ENCODE measurements around the gene SLC41A3. TPM values are rescaled to one million over a fixed set of nuclear protein-coding genes. Genes with fewer than 3 reads are reported as not detected.

The SLC41A3 gene
- total RNA-seq, 1 experiment from 2014 or later = 41.3 TPM

DNA sequence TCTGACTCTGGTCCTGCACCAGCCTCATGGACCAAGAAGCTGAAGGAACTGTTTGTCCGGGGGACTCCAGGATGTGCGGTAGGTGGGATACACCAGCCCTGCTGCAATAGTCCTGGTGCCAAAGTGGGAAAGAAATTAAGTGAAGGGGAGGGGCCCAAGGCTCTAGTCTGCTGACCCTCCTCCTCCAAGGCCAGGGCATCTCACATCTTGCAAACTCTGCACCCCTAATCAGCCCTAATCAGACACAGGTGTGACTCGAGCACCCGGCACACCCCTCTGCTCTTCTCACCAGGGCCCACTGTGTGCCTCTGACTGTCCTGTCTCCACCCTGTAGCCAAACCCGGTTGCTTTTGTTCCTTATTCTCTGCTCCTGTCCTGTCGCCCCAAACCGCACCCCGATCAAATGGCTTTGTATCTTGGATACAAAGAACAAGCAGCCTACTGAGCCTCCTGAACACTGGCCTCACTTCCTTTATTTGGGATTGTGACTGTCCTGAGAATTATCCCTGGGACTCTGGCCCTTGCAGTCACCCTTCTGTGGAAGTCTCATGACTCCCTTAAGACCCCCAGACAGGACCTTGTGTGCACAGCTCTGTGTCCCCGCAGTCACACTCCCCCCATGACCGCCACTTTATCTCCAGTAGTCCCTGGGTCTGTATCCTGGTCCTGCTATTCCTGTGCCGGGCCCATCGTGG lies 26.7 kb upstream of the SLC41A3 start:
- intact Hi-C loops (cut with micrococcal nuclease; ENCODE audit: unreplicated experiment) = no loop called here
- no TSS peak for BruUV-seq (replicated peaks)
- Histone ChIP-seq H3K36me3 (ENCODE audit: control insufficient read depth, insufficient read depth, low read length) (no peaks in the 10 kb centered on the region), H3K9me3 (no peaks in the 10 kb centered on the region), H3K4me3 (ENCODE audit: low read depth, low read length) (no peak overlapping the region), H3K27me3 (replicated peaks; ENCODE audit: control insufficient read depth, insufficient read depth, low read length) (no peaks in the 10 kb centered on the region), H3K4me1 (no peaks in the 10 kb centered on the region)
- no peaks in the 10 kb centered on the region for H3K4me1 Mint-ChIP-seq (ENCODE audit: low read depth, unreplicated experiment)
- DNase-seq = no peak
- ChIA-PET POLR2A (no interaction called here), CTCF (interaction anchor here (1.3 kb wide), 1 partner anchor 174 kb away, joined by 3 read pairs; no protein-coding TSS in a partner anchor)
- TF ChIP-seq, protein P1, sequence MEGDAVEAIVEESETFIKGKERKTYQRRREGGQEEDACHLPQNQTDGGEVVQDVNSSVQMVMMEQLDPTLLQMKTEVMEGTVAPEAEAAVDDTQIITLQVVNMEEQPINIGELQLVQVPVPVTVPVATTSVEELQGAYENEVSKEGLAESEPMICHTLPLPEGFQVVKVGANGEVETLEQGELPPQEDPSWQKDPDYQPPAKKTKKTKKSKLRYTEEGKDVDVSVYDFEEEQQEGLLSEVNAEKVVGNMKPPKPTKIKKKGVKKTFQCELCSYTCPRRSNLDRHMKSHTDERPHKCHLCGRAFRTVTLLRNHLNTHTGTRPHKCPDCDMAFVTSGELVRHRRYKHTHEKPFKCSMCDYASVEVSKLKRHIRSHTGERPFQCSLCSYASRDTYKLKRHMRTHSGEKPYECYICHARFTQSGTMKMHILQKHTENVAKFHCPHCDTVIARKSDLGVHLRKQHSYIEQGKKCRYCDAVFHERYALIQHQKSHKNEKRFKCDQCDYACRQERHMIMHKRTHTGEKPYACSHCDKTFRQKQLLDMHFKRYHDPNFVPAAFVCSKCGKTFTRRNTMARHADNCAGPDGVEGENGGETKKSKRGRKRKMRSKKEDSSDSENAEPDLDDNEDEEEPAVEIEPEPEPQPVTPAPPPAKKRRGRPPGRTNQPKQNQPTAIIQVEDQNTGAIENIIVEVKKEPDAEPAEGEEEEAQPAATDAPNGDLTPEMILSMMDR (IDR thresholded peaks at IDR 0.05; ENCODE audit: insufficient read depth in 1 of 2, low read depth in 1 of 2, low read length in 1 of 2, severe bottlenecking in 1 of 2, unreplicated experiment in 1 of 2) = no peak
- H3K9me3 Mint-ChIP-seq (ENCODE audit: unreplicated experiment) = no peaks in the 10 kb centered on the region
- no peak overlapping the region for H3K27ac Mint-ChIP-seq (ENCODE audit: unreplicated experiment)
- no peaks in the 10 kb centered on the region for H3K27me3 Mint-ChIP-seq (ENCODE audit: insufficient read depth, unreplicated experiment)
- H3K4me3 Mint-ChIP-seq (ENCODE audit: unreplicated experiment) = no peak overlapping the region
- no peaks in the 10 kb centered on the region for H3K36me3 Mint-ChIP-seq (ENCODE audit: insufficient read depth, unreplicated experiment)

DNA sequence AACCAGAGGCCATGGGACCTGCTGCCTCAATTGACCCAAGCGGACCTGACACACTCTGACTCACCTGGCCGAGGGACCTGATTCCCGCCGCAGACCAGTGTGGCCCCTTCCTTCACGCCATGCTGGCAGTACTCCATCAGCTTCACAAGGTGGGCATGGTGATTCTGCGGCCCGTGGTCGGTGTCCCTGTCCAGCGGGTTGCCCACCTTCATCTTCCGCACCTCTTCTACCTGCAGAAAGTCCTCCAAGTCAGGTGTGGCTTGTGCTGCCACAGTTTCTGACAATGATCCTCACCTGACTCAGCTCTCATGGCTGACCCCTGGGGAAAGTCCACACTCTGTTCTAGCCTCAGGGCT lies 25.9 kb upstream of the SLC41A3 start:
- Mint-ChIP-seq H3K4me3 (ENCODE audit: unreplicated experiment) (no peak overlapping the region), H3K27me3 (ENCODE audit: insufficient read depth, unreplicated experiment) (no peaks in the 10 kb centered on the region), H3K9me3 (ENCODE audit: unreplicated experiment) (no peaks in the 10 kb centered on the region), H3K4me1 (ENCODE audit: low read depth, unreplicated experiment) (no peaks in the 10 kb centered on the region), H3K36me3 (ENCODE audit: insufficient read depth, unreplicated experiment) (no peaks in the 10 kb centered on the region), H3K27ac (ENCODE audit: unreplicated experiment) (no peak overlapping the region)
- POLR2A ChIA-PET = no interaction called here
- Histone ChIP-seq H3K27me3 (replicated peaks; ENCODE audit: control insufficient read depth, insufficient read depth, low read length) (no peaks in the 10 kb centered on the region), H3K9me3 (no peaks in the 10 kb centered on the region), H3K4me3 (ENCODE audit: low read depth, low read length) (no peak overlapping the region), H3K36me3 (ENCODE audit: control insufficient read depth, insufficient read depth, low read length) (no peaks in the 10 kb centered on the region), H3K4me1 (no peaks in the 10 kb centered on the region)
- CTCF ChIA-PET = no interaction called here
- DNase-seq = no peak
- TF ChIP-seq, protein P1 (IDR thresholded peaks at IDR 0.05; ENCODE audit: insufficient read depth in 1 of 2, low read depth in 1 of 2, low read length in 1 of 2, severe bottlenecking in 1 of 2, unreplicated experiment in 1 of 2) = no peak
- intact Hi-C loops (cut with micrococcal nuclease; ENCODE audit: unreplicated experiment) = no loop called here
- BruUV-seq (replicated peaks) = no TSS peak

DNA sequence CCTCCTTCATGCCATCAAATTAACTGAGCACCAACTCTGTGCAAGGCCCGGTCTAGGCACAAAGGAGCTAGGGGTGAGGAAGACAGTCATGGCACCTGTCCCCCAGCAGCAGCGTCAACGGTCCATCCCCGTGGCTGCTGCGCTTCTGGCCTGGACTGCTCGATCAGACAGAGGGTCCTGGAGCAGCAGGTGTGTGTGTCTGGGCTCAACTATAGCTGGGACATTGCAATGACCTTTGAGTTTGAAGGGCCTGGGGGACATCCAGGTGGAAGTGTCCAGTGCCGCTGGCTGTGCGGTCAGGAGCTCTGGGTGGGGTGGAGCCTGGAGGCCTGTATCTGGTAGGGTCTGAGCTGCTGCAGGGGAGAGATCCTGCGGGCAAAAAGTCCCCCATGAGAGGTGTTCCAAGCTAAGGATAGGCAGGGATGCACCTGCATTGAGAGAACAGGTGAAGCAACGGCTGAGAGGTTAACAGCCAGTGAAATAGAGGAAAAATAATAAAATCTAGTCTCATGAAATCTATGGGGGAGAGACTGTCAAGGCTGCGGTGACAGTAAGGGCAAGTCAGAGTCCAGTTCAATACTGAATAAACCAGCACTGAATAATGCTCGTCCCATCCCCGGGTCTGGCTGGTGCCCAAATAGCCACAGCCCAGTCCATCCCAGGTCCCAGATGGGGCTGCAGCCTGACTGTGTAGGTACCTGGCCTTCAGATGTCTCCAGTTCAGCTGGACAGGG lies 25.4 kb upstream of the SLC41A3 start:
- no peaks in the 10 kb centered on the region for H3K9me3 Mint-ChIP-seq (ENCODE audit: unreplicated experiment)
- no peaks in the 10 kb centered on the region for H3K36me3 ChIP-seq (ENCODE audit: control insufficient read depth, insufficient read depth, low read length)
- no peak for DNase-seq
- no TSS peak for BruUV-seq (replicated peaks)
- H3K4me1 Mint-ChIP-seq (ENCODE audit: low read depth, unreplicated experiment) = no peaks in the 10 kb centered on the region
- H3K27me3 ChIP-seq (replicated peaks; ENCODE audit: control insufficient read depth, insufficient read depth, low read length) = no peaks in the 10 kb centered on the region
- CTCF ChIA-PET = no interaction called here
- POLR2A ChIA-PET = no interaction called here
- H3K4me1 ChIP-seq = no peaks in the 10 kb centered on the region
- no peaks in the 10 kb centered on the region for H3K36me3 Mint-ChIP-seq (ENCODE audit: insufficient read depth, unreplicated experiment)
- H3K27me3 Mint-ChIP-seq (ENCODE audit: insufficient read depth, unreplicated experiment) = no peaks in the 10 kb centered on the region
- H3K9me3 ChIP-seq = no peaks in the 10 kb centered on the region
- no peak overlapping the region for H3K27ac Mint-ChIP-seq (ENCODE audit: unreplicated experiment)
- intact Hi-C loops (cut with micrococcal nuclease; ENCODE audit: unreplicated experiment) = no loop called here
- H3K4me3 Mint-ChIP-seq (ENCODE audit: unreplicated experiment) = no peak overlapping the region
- TF ChIP-seq, protein P1 (IDR thresholded peaks at IDR 0.05; ENCODE audit: insufficient read depth in 1 of 2, low read depth in 1 of 2, low read length in 1 of 2, severe bottlenecking in 1 of 2, unreplicated experiment in 1 of 2) = no peak
- H3K4me3 ChIP-seq (ENCODE audit: low read depth, low read length) = no peak overlapping the region
